GM23338 (cell line): Measurements from ENCODE around the gene RHOT1. TPM values are rescaled to one million over a fixed set of nuclear protein-coding genes. Genes with fewer than 3 reads are reported as not detected.
A peak's percentile ranks its signal among the peaks of the same experiment; 100 is the strongest.
"Not testable (repeated sequence)": the region's sequence is repeated elsewhere in the genome, so short reads cannot be mapped to it uniquely, and the experiment has no call there.

ENCODE experiments used
- ATAC-seq: fragments of 200-7000 bp; cut with Tn5 transposase; 3 replicates; pipeline ENCODE4 v1.9.1; 2020
- DNase-seq: peaks from one replicate; pipeline ENCODE4 v3.0.0-alpha.2; 2015; ENCODE audit warnings: low spot score
- H2AFZ ChIP-seq: fragments of 200-600 bp; sonication (generic); 2 replicates; pipeline ENCODE4 v1.8.0; 2016; ENCODE audit warnings: antibody characterized with exemption, mild to moderate bottlenecking, moderate library complexity
- H3F3A ChIP-seq: fragments of 200-600 bp; sonication (generic); replicated peaks from 2 replicates; pipeline ENCODE4 v1.8.0; 2017; ENCODE audit warnings: antibody characterized with exemption, mixed run types, low read depth
- H3K27ac ChIP-seq: fragments of 200-600 bp; sonication (generic); 2 replicates; pipeline ENCODE4 v1.6.1; 2016; ENCODE audit warnings: low read depth
- H3K27me3 ChIP-seq: fragments of 200-600 bp; sonication (generic); 2 replicates; pipeline ENCODE4 v1.8.0; 2016; ENCODE audit warnings: mild to moderate bottlenecking, mixed run types, moderate library complexity; ENCODE audit not compliant: insufficient read depth
- H3K36me3 ChIP-seq: fragments of 200-600 bp; sonication (generic); 2 replicates; pipeline ENCODE4 v1.8.0; 2016; ENCODE audit warnings: mild to moderate bottlenecking; ENCODE audit not compliant: insufficient read depth
- H3K4me1 ChIP-seq: fragments of 200-600 bp; sonication (generic); 2 replicates; pipeline ENCODE4 v1.8.0; 2016; ENCODE audit warnings: mild to moderate bottlenecking, moderate library complexity; ENCODE audit not compliant: insufficient read depth
- H3K4me2 ChIP-seq: fragments of 200-600 bp; sonication (generic); 2 replicates; pipeline ENCODE4 v1.7.1; 2017; ENCODE audit warnings: mixed run types
- H3K4me3 ChIP-seq: fragments of 200-600 bp; sonication (generic); 2 replicates; pipeline ENCODE4 v1.6.1; 2016; ENCODE audit warnings: mixed run types
- H3K79me2 ChIP-seq: fragments of 200-600 bp; sonication (generic); replicated peaks from 2 replicates; pipeline ENCODE4 v1.8.0; 2017; ENCODE audit warnings: mild to moderate bottlenecking; ENCODE audit not compliant: insufficient read depth
- H3K9me2 ChIP-seq: fragments of 200-600 bp; sonication (generic); 2 replicates; pipeline ENCODE4 v1.8.0; 2017; ENCODE audit not compliant: insufficient read depth
- H4K20me1 ChIP-seq: fragments of 200-600 bp; sonication (generic); replicated peaks from 2 replicates; pipeline ENCODE4 v1.8.0; 2017; ENCODE audit warnings: mild to moderate bottlenecking; ENCODE audit not compliant: insufficient read depth
- H3K27ac Mint-ChIP-seq: 2 replicates; pipeline ENCODE4 v1.8.0; 2020; ENCODE audit warnings: inconsistent platforms, mild to moderate bottlenecking, moderate library complexity, mixed read lengths
- H3K27me3 Mint-ChIP-seq: 3 replicates; pipeline ENCODE4 v1.8.0; 2022; ENCODE audit warnings: low read depth, mild to moderate bottlenecking, moderate library complexity, mixed read lengths, inconsistent platforms; ENCODE audit not compliant: insufficient read depth, poor library complexity
- H3K36me3 Mint-ChIP-seq: 3 replicates; pipeline ENCODE4 v1.8.0; 2021; ENCODE audit warnings: low read depth, mild to moderate bottlenecking, inconsistent platforms, moderate library complexity, mixed read lengths
- H3K4me1 Mint-ChIP-seq: 3 replicates; pipeline ENCODE4 v1.8.0; 2020; ENCODE audit warnings: mild to moderate bottlenecking, inconsistent platforms, mixed read lengths
- H3K4me3 Mint-ChIP-seq: 3 replicates; pipeline ENCODE4 v1.8.0; 2021; ENCODE audit warnings: moderate library complexity, mild to moderate bottlenecking, inconsistent platforms, mixed read lengths
- H3K9me3 Mint-ChIP-seq: 3 replicates; pipeline ENCODE4 v1.8.0; 2020; ENCODE audit warnings: moderate library complexity, mild to moderate bottlenecking, inconsistent platforms, mixed read lengths
- EZH2 ChIP-seq: fragments of 200-600 bp; sonication (generic); IDR thresholded peaks from one replicate; pipeline ENCODE4 v1.8.0; 2017; ENCODE audit warnings: antibody characterized with exemption, mild to moderate bottlenecking, low read depth; ENCODE audit not compliant: unreplicated experiment
- EZH2phosphoT487 ChIP-seq: fragments of 200-600 bp; sonication (generic); IDR thresholded peaks from one replicate; pipeline ENCODE4 v1.8.1; 2018; ENCODE audit warnings: antibody characterized with exemption; ENCODE audit not compliant: unreplicated experiment
- NANOG ChIP-seq: IDR thresholded peaks from 2 replicates; pipeline ENCODE4 v1.6.1; 2016; ENCODE audit warnings: antibody characterized with exemption, borderline replicate concordance
- POLR2AphosphoS5 ChIP-seq: IDR thresholded peaks from 2 replicates; pipeline ENCODE4 v1.6.1; 2016; ENCODE audit warnings: antibody characterized with exemption, low read depth
- ZNF114 ChIP-seq: fragments of 250-450 bp; sonication (Bioruptor Pico); IDR thresholded peaks from 2 replicates; pipeline ENCODE4 v1.5.0; 2020; ENCODE audit warnings: mild to moderate bottlenecking, moderate library complexity
- ZNF331 ChIP-seq: fragments of 250-450 bp; sonication (Bioruptor Pico); IDR thresholded peaks from 2 replicates; pipeline ENCODE4 v1.5.0; 2020; ENCODE audit warnings: low read depth, mild to moderate bottlenecking, moderate library complexity
- ZNF462 ChIP-seq: fragments of 250-450 bp; sonication (Bioruptor Pico); IDR thresholded peaks from 2 replicates; pipeline ENCODE4 v1.5.0; 2020; ENCODE audit warnings: mild to moderate bottlenecking, moderate library complexity
- polyA plus RNA-seq: library from polyadenylated mRNA; unstranded; fragments of >200 nt; fragmentation: Nextera tagmentation; extraction: Ambion mirVana; gene quantifications from 2 replicates; pipeline ENCODE4 v1.2.1, GENCODE V29; 2016
- total RNA-seq: library from RNA; depleted of rRNA; stranded (reverse); fragments of >200 nt; shearing (Covaris generic); gene quantifications from 2 replicates; pipeline ENCODE4 v1.2.3, GENCODE V29; 2014

Gene RHOT1
- total and polyA plus RNA-seq, 2 experiments from 2014 or later: 40.8 to 53.5 TPM

- TF ChIP-seq ZNF462 (CRISPR knock-in tag): no peak
- TF ChIP-seq ZNF114: no peak
- TF ChIP-seq EZH2phosphoT487: no peak
Measured at GRCh38 chr17:32099686-32100085, 42.6 kb upstream of the RHOT1 start (continued).

GRCh38 chr17:32100323-32100722, 42.0 kb upstream of the RHOT1 start:
- H3F3A ChIP-seq, H3K27ac Mint-ChIP-seq, DNase-seq, H3K27me3 ChIP-seq, H3K4me3 Mint-ChIP-seq, ATAC-seq, H3K36me3 ChIP-seq, H4K20me1 ChIP-seq, H3K79me2 ChIP-seq, H3K36me3 Mint-ChIP-seq, H3K27ac ChIP-seq, H3K9me2 ChIP-seq, H3K4me2 ChIP-seq, H3K9me3 Mint-ChIP-seq, H3K4me3 ChIP-seq: not testable (repeated sequence)
- Histone ChIP-seq H3K4me1 (peaks cover 21% of the 10 kb centered on the region), H2AFZ (peak overlapping the region; percentile 25)
- Mint-ChIP-seq H3K27me3 (peaks cover 16% of the 10 kb centered on the region), H3K4me1 (peaks cover 24% of the 10 kb centered on the region)

- 0 out of 2 replicates have a peak, but pooled peaks cover 4% of the 10 kb centered on the region for H3F3A ChIP-seq
- no peaks in the 10 kb centered on the region for H3K79me2 ChIP-seq
- Mint-ChIP-seq H3K27me3 (peaks cover 18% of the 10 kb centered on the region), H3K9me3 (no peaks in the 10 kb centered on the region), H3K27ac (peak overlapping the region; percentile 58; the same call in 1 of the 2 replicates), H3K36me3 (no peaks in the 10 kb centered on the region), H3K4me3 (no peak overlapping the region), H3K4me1 (peaks cover 24% of the 10 kb centered on the region)
- DNase-seq (no peak), ATAC-seq (peak; percentile 28; the same call in 2 of the 3 replicates)
- peaks cover 21% of the 10 kb centered on the region for H3K4me1 ChIP-seq
- H4K20me1 ChIP-seq: no peaks in the 10 kb centered on the region
- no peak overlapping the region for H3K27ac ChIP-seq
- H3K27me3 ChIP-seq: no peaks in the 10 kb centered on the region
- no peaks in the 10 kb centered on the region for H3K9me2 ChIP-seq
- no peak overlapping the region for H3K4me2 ChIP-seq
- H3K36me3 ChIP-seq: no peaks in the 10 kb centered on the region
- no peak overlapping the region for H3K4me3 ChIP-seq
- H2AFZ ChIP-seq: peak overlapping the region; percentile 25
- no peak for TF ChIP-seq EZH2phosphoT487
- no peak for TF ChIP-seq EZH2
- TF ChIP-seq POLR2AphosphoS5: no peak
- no peak for TF ChIP-seq ZNF331 (CRISPR knock-in tag)
- no peak for TF ChIP-seq NANOG
Measured at GRCh38 chr17:32100971-32101631, 41.2 kb upstream of the RHOT1 start.
